ENCODE results near the gene DKK2. TPM values are rescaled to one million over a fixed set of nuclear protein-coding genes. Genes with fewer than 3 reads are reported as not detected.
A peak's percentile ranks its signal among the peaks of the same experiment; 100 is the strongest.

Gene DKK2
- total RNA-seq, 1 experiment from 2014 or later: not detected

- no TSS peak for BruUV-seq (replicated peaks)
- Histone ChIP-seq H3K27ac (ENCODE audit: low read length) (no peak overlapping the region), H2AFZ (ENCODE audit: low read length) (no peak overlapping the region), H3K9me2 (replicated peaks; ENCODE audit: low read length) (no peaks in the 10 kb centered on the region), H3K4me2 (ENCODE audit: low read length) (no peak overlapping the region), H3K4me3 (ENCODE audit: low read length) (no peak overlapping the region), H3K9me3 (ENCODE audit: low read length) (no peaks in the 10 kb centered on the region), H3K27me3 (ENCODE audit: low read length) (no peaks in the 10 kb centered on the region), H3K4me1 (ENCODE audit: insufficient read depth, low read length) (no peaks in the 10 kb centered on the region), H3K36me3 (ENCODE audit: low read depth, low read length) (no peaks in the 10 kb centered on the region), H3K9ac (ENCODE audit: low read length) (no peak overlapping the region), H3K79me2 (ENCODE audit: low read length) (no peaks in the 10 kb centered on the region), H4K20me1 (ENCODE audit: low read length) (no peaks in the 10 kb centered on the region), H3F3A (ENCODE audit: low read length, unreplicated experiment) (no peaks in the 10 kb centered on the region)
- no peak for ATAC-seq
- ChIA-PET POLR2A (ENCODE audit: unreplicated experiment) (interaction anchor here (0.5 kb wide), 1 partner anchor 68 kb away, joined by 3 read pairs; no protein-coding TSS in a partner anchor), CTCF (no interaction called here)
- DNase-seq: no peak
- TF ChIP-seq EZH2 (IDR thresholded peaks at IDR 0.05; ENCODE audit: low read length, unreplicated experiment): no peak
- TF ChIP-seq CTCF (conservative IDR thresholded peaks at IDR 0.05; ENCODE audit: low read depth, low read length): no peak
- no peak for TF ChIP-seq EZH2phosphoT487 (IDR thresholded peaks at IDR 0.05; ENCODE audit: borderline replicate concordance, low read length)
- intact Hi-C loops (cut with micrococcal nuclease): no loop called here
Measured at GRCh38 chr4:107060388-107060787, 24.3 kb upstream of the DKK2 start.

- CTCF ChIA-PET: no interaction called here
- H3K27ac ChIP-seq (ENCODE audit: low read length): no peak overlapping the region
- no peak overlapping the region for H2AFZ ChIP-seq (ENCODE audit: low read length)
- H3K9me2 ChIP-seq (replicated peaks; ENCODE audit: low read length): no peaks in the 10 kb centered on the region
- H3F3A ChIP-seq (ENCODE audit: low read length, unreplicated experiment): no peaks in the 10 kb centered on the region
- POLR2A ChIA-PET (ENCODE audit: unreplicated experiment): no interaction called here
- H3K79me2 ChIP-seq (ENCODE audit: low read length): no peaks in the 10 kb centered on the region
- H3K27me3 ChIP-seq (ENCODE audit: low read length): no peaks in the 10 kb centered on the region
- no peak overlapping the region for H3K9ac ChIP-seq (ENCODE audit: low read length)
- H3K4me3 ChIP-seq (ENCODE audit: low read length): no peak overlapping the region
- no peak overlapping the region for H3K4me2 ChIP-seq (ENCODE audit: low read length)
- no peaks in the 10 kb centered on the region for H3K36me3 ChIP-seq (ENCODE audit: low read depth, low read length)
- no peak for ATAC-seq
- no peaks in the 10 kb centered on the region for H3K9me3 ChIP-seq (ENCODE audit: low read length)
- H3K4me1 ChIP-seq (ENCODE audit: insufficient read depth, low read length): no peaks in the 10 kb centered on the region
- no peaks in the 10 kb centered on the region for H4K20me1 ChIP-seq (ENCODE audit: low read length)
- intact Hi-C loops (cut with micrococcal nuclease): no loop called here
- no TSS peak for BruUV-seq (replicated peaks)
- TF ChIP-seq EZH2phosphoT487 (IDR thresholded peaks at IDR 0.05; ENCODE audit: borderline replicate concordance, low read length) (no peak), CTCF (conservative IDR thresholded peaks at IDR 0.05; ENCODE audit: low read depth, low read length) (no peak), EZH2 (IDR thresholded peaks at IDR 0.05; ENCODE audit: low read length, unreplicated experiment) (no peak)
- no peak for DNase-seq
Measured at GRCh38 chr4:107058828-107059227, 22.7 kb upstream of the DKK2 start.

- Histone ChIP-seq H3K79me2 (ENCODE audit: low read length) (no peaks in the 10 kb centered on the region), H3K27ac (ENCODE audit: low read length) (no peak overlapping the region), H3K4me2 (ENCODE audit: low read length) (no peak overlapping the region), H4K20me1 (ENCODE audit: low read length) (no peaks in the 10 kb centered on the region), H3K4me3 (ENCODE audit: low read length) (no peak overlapping the region), H3K9ac (ENCODE audit: low read length) (no peak overlapping the region), H3K4me1 (ENCODE audit: insufficient read depth, low read length) (no peaks in the 10 kb centered on the region), H3K9me2 (replicated peaks; ENCODE audit: low read length) (no peaks in the 10 kb centered on the region), H3K27me3 (ENCODE audit: low read length) (no peaks in the 10 kb centered on the region), H3F3A (ENCODE audit: low read length, unreplicated experiment) (no peaks in the 10 kb centered on the region), H3K36me3 (ENCODE audit: low read depth, low read length) (no peaks in the 10 kb centered on the region), H2AFZ (ENCODE audit: low read length) (no peak overlapping the region), H3K9me3 (ENCODE audit: low read length) (no peaks in the 10 kb centered on the region)
- DNase-seq (peak; percentile 21), ATAC-seq (no peak)
- POLR2A ChIA-PET (ENCODE audit: unreplicated experiment): no interaction called here
- intact Hi-C loops (cut with micrococcal nuclease): no loop called here
- TF ChIP-seq EZH2phosphoT487 (IDR thresholded peaks at IDR 0.05; ENCODE audit: borderline replicate concordance, low read length) (no peak), CTCF (conservative IDR thresholded peaks at IDR 0.05; ENCODE audit: low read depth, low read length) (peak; percentile 65)
- no TSS peak for BruUV-seq (replicated peaks)
- CTCF ChIA-PET: no interaction called here
Measured at GRCh38 chr4:107050525-107051135, 14.5 kb upstream of the DKK2 start.

Data from PC-3 (cell line).